Measurements from ENCODE around the gene FAM76B. TPM values are rescaled to one million over a fixed set of nuclear protein-coding genes. Genes with fewer than 3 reads are reported as not detected.

The FAM76B gene
- total and polyA plus RNA-seq, 9 of the 15 experiments (the other 6 are each of a cell fraction or from before 2014, with no cell fraction given) = 22.5 to 60.0 (median 35.0) TPM

- TF ChIP-seq CEBPZ (IDR thresholded peaks at IDR 0.05; ENCODE audit: borderline replicate concordance, low read depth, low read length) (no peak), TRIM24 (IDR thresholded peaks at IDR 0.05) (peak; percentile 76 to 90), ARID1B (IDR thresholded peaks at IDR 0.05) (peak; percentile 38; the same call in 1 of the 2 replicates), RBFOX2 (IDR thresholded peaks at IDR 0.05; ENCODE audit: low read depth, low read length) (no peak), NFIC (IDR thresholded peaks at IDR 0.05) (0 out of 2 replicates have a peak, but pooled peaks have one; percentile 49), BRF2 (IDR thresholded peaks at IDR 0.05; ENCODE audit: borderline replicate concordance, insufficient read depth, insufficient read length) (no peak), ARHGAP35 (IDR thresholded peaks at IDR 0.05; ENCODE audit: partially characterized antibody) (no peak), ZNF696 (CRISPR knock-in tag; conservative IDR thresholded peaks at IDR 0.05) (no peak), EP300 (IDR thresholded peaks at IDR 0.05; ENCODE audit: low read length) (0 out of 2 replicates have a peak, but pooled peaks have one; percentile 8), XRCC5 (IDR thresholded peaks at IDR 0.05; ENCODE audit: low read depth, low read length) (no peak), JUN (IDR thresholded peaks at IDR 0.05; ENCODE audit: borderline replicate concordance, low read depth, low read length) (no peak), JUN (CRISPR knock-in tag; IDR thresholded peaks at IDR 0.05; ENCODE audit: borderline replicate concordance) (no peak), XRCC3 (IDR thresholded peaks at IDR 0.05) (peak; percentile 64; the same call in 1 of the 2 replicates), STAG1 (CRISPR knock-in tag; IDR thresholded peaks at IDR 0.05; ENCODE audit: borderline replicate concordance) (no peak), CBFA2T3 (IDR thresholded peaks at IDR 0.05) (peak; percentile 60), CBX5 (IDR thresholded peaks at IDR 0.05; ENCODE audit: borderline replicate concordance, low read depth) (0 out of 2 replicates have a peak, but pooled peaks have one; percentile 29), POLR3G (IDR thresholded peaks at IDR 0.05; ENCODE audit: extremely low read depth, insufficient read length, insufficient replicate concordance) (no peak), ZFP36 (IDR thresholded peaks at IDR 0.05; ENCODE audit: low read depth, low read length, partially characterized antibody) (no peak)
Measured at GRCh38 chr11:95736355-95736754, 53.2 kb downstream of the FAM76B start (continued).

All from K562 (cell line).